IPS DF 6.9 (cell line): ENCODE results near the gene NEDD4L.

Experiments
- DNase-seq: peaks from one replicate; pipeline ENCODE4 v3.0.0-alpha.2; 2013; ENCODE audit warnings: low read depth, low spot score
- H3K27ac ChIP-seq: one replicate; pipeline ENCODE4 v1.5.1; 2013; ENCODE audit warnings: low read length, control low read depth
- H3K27me3 ChIP-seq: 2 replicates; pipeline ENCODE4 v1.6.1; 2013; ENCODE audit warnings: mild to moderate bottlenecking, low read length; ENCODE audit not compliant: control insufficient read depth, insufficient read depth
- H3K36me3 ChIP-seq: 2 replicates; pipeline ENCODE4 v1.6.1; 2013; ENCODE audit warnings: low read length; ENCODE audit not compliant: control insufficient read depth, insufficient read depth
- H3K4me1 ChIP-seq: 2 replicates; pipeline ENCODE4 v1.6.1; 2013; ENCODE audit warnings: low read length; ENCODE audit not compliant: control insufficient read depth, insufficient read depth
- H3K4me3 ChIP-seq: 2 replicates; pipeline ENCODE4 v1.5.1; 2013; ENCODE audit warnings: mild to moderate bottlenecking, low read length
- H3K9me3 ChIP-seq: 2 replicates; pipeline ENCODE4 v1.6.1; 2013; ENCODE audit warnings: low read length, inconsistent platforms; ENCODE audit not compliant: control insufficient read depth, insufficient read depth
- WGBS: extraction: QIAGEN DNeasy Blood & Tissue Kit; methylation state at CpG from one replicate; pipeline ENCODE4 v1.1.7; 2013; ENCODE audit warnings: mixed read lengths, missing lambda C conversion rate; ENCODE audit not compliant: insufficient read length, insufficient coverage; 5-methylcytosine and 5-hydroxymethylcytosine counted together

The NEDD4L gene

DNA sequence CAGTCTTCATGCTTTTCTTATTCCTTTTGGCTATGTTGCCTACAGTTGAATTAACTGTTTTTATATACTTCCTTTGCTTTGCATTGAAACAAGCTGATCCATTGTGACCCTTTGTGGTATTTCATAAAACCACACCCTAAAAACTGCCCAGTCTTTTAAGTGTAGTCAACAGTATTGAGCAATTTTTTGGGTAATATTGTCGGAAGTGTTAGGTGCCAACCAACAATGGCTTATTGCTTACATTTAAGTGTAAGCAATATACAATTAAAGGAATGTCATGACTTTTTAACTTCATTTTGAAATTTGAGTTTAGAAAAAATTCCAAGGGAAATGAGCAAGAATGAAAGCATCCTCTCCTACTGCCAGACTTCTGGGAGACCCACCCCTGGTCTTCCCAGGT is 174.1 kb downstream of the NEDD4L start:
- Histone ChIP-seq H3K9me3 (no peaks in the 10 kb centered on the region), H3K27me3 (no peaks in the 10 kb centered on the region), H3K27ac (no peak overlapping the region), H3K4me3 (no peak overlapping the region), H3K4me1 (peaks cover 8% of the 10 kb centered on the region), H3K36me3 (no peaks in the 10 kb centered on the region)
- no CpG with 5 or more reads among the region's 1 CpG for WGBS
- no peak for DNase-seq

DNA sequence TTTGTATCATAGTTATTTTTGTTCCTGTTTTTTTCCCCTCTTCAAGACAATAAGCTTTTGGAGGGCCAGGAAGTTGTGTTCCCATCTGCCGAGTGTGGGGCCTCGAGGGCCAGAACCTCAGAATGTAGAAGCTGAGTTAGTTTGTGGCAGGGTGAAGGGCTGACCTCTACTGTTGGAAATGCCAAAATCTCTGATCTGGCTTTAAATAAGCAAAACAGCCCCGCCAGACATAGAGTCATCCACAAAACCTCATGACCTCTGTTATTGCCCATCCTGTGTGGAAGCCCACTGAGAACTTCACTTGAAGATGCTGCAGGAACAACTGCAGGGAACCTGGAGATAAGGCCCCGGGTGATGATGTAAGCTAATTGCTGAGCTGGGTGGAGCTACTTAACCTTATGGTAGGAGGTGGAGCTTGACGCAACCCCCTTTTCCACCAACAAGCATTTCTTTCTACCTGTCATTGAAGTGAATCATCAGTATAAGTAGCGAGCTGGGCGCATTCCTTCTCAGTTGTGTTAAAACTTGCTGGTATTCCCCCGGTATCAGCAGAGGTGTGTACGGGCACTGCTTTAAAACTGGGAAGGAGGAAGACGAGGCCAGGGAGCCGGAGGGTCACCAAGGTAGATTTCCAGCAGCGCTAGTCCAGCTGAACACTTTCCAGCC is 177.2 kb downstream of the NEDD4L start:
- no peak for DNase-seq
- Histone ChIP-seq H3K4me1 (peaks cover 8% of the 10 kb centered on the region), H3K36me3 (no peaks in the 10 kb centered on the region), H3K9me3 (no peaks in the 10 kb centered on the region), H3K27ac (no peak overlapping the region), H3K27me3 (no peaks in the 10 kb centered on the region), H3K4me3 (no peak overlapping the region)
- no CpG with 5 or more reads among the region's 12 CpGs for WGBS

DNA sequence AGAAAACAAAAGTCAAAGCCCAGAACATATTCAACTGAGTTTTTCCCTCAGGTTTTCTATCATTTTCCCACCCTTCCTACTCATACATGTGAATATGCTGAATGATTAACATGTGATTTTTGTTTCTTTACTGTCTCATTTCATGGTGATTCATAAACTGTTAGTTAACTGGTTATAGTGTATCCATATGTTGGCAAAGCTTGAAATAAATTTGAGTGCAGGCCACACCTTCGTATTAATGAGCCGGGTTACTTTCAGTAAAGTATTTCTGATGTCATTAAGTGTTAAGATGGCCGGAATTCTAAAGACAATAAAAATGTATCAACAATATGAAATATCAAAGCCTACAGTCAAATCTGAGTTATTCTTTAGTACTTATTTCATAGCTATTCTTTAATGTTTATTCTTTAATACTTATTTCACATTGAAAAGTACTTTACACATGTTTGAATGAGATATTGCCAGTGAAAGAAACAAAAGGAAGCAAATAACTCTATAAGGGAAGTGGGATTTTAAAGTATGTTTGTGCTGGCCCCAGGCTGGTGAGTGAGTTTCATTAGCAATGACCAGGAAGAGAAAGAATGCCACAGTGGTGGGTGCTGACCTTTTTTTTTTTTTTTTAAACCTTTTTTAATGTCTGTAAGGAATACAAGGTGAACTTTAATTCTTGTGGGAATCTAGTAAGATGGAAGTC is 178.6 kb downstream of the NEDD4L start:
- no CpG with 5 or more reads among the region's 3 CpGs for WGBS
- no peak for DNase-seq
- Histone ChIP-seq H3K36me3 (no peaks in the 10 kb centered on the region), H3K27me3 (no peaks in the 10 kb centered on the region), H3K4me1 (peaks cover 8% of the 10 kb centered on the region), H3K4me3 (no peak overlapping the region), H3K27ac (no peak overlapping the region), H3K9me3 (no peaks in the 10 kb centered on the region)

DNA sequence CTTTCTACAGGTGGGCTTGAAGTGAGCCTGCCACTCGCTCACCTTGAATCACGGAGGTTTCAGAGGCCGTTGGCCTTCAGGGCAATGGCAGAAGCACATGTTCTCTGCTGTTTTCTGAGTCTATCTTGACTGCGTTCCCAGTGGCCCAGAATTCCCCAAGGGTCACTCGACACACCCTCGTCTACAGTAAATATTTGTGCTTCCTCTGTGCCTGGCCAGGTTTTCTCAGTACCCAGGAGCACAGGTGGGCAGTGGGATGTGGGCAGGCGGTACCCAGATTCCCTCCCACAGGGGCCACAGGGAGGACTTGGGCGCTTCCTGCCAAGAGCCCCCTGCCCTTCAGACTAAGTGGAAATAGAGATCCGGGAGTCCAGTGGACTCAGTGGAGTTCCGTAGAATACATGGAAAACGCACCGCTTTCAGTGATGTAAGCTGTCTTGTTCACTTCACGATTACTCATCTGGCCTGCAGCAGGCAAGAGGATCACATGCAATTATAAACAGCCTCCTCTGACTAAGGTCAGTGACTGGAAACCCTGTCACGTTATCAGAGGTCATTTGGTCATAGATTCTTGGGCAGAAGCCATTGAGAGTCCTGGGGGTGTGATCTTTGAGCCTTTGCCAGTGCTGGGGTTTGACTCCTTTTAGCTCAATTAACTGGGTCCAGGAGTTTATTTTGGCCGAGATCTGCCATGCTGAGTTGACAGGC is 179.8 kb downstream of the NEDD4L start:
- H3K4me1 ChIP-seq, result peaks cover 17% of the 10 kb centered on the region
- no peaks in the 10 kb centered on the region for H3K9me3 ChIP-seq
- no CpG with 5 or more reads among the region's 15 CpGs for WGBS
- no peak overlapping the region for H3K27ac ChIP-seq
- no peak overlapping the region for H3K4me3 ChIP-seq
- no peak for DNase-seq
- H3K36me3 ChIP-seq, result no peaks in the 10 kb centered on the region
- no peaks in the 10 kb centered on the region for H3K27me3 ChIP-seq

DNA sequence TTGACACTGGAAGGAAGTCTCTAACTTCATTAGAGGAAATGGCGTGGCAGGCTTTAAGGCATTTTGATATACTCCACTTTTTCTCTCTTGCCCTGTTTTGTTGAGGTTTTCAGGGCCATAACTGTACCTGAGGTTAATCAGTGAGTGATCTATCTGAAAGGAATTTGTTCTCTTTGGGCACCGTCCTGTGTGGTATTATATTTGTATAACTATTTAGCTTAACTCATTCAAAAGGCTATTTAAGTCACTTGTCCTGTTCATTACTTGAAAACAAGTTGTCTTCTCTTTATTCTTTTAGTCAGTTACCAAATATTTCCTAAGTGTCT is 180.4 kb downstream of the NEDD4L start:
- H3K27ac ChIP-seq, result no peak overlapping the region
- H3K4me1 ChIP-seq, result peaks cover 19% of the 10 kb centered on the region
- H3K9me3 ChIP-seq, result no peaks in the 10 kb centered on the region
- WGBS, result no CpG with 5 or more reads among the region's 2 CpGs
- no peak overlapping the region for H3K4me3 ChIP-seq
- no peak for DNase-seq
- no peaks in the 10 kb centered on the region for H3K27me3 ChIP-seq
- H3K36me3 ChIP-seq, result no peaks in the 10 kb centered on the region

DNA sequence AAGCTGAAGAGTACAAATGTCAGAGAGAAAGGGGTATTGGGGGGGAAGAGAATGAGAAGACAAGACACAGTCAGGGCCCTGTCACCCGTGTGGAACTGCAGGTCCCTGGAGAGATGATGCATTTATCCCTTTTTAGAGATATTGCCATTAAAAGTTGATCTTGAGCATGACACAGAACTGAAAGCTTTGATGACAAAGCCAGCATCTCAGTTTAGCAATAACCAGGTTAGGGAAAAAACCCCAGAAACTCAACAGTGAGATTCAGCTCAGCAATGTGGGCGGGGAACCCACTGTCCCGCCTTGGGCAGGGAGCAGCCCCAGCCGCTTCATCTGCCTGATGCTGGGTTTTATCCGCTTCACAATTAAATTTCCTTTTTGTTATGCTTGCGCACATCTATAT is 181.1 kb downstream of the NEDD4L start:
- H3K27ac ChIP-seq, result no peak overlapping the region

DNA sequence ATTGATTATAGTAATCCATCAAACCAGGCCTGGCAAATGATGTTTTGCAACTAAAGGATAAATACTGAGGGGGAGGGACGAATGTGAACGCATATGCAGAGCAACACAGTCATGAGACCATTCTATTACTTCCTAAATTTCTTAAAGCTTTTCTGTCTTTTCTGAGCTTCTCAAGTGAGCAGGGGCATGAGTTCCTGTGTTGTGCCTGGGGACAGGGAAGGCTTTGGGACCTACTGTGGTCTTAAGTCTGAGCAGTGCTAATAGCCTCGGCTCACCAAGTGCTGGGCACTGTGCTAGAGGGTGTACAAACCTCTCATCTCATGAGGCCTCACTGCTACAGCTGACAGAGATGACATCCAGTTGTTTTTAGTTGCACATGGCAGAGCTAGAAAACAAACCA is 182.4 kb downstream of the NEDD4L start:
- no CpG with 5 or more reads among the region's 3 CpGs for WGBS
- Histone ChIP-seq H3K4me1 (peaks cover 12% of the 10 kb centered on the region), H3K27me3 (no peaks in the 10 kb centered on the region)

More for the DNA sequence above, 181.1 kb downstream of the NEDD4L start:
- Histone ChIP-seq H3K27me3 (no peaks in the 10 kb centered on the region), H3K4me3 (no peak overlapping the region), H3K4me1 (peaks cover 19% of the 10 kb centered on the region), H3K9me3 (no peaks in the 10 kb centered on the region), H3K36me3 (no peaks in the 10 kb centered on the region)
- DNase-seq, result no peak
- whole genome bisulfite sequencing, result no CpG with 5 or more reads among the region's 6 CpGs

DNA sequence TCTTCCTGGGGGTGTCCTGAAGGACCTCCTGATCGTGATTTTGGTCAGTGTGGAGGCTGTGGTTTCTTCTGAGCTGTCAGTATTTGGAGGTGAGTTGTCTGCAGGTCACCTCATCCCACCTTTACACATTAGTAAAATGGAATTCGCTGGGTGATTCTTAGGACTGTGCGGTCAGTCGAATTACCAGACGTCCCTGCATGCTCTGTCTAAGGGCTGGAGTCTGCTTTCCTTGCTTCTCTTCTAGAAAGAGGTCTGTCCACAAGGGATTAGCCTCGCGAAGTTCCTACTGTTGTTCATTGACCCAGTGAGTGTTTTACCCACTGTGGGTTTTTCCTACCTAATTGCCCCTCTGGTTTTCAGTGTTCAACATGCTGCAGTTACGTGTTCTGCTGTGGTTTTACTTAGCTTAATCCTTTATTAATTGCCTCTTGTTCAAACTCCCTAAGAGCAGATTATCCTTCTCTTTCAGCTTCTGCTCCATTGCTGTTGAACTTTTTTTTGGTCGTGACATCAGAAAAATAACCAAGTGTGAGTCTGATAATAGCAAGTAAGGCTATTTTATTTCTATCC is 183.4 kb downstream of the NEDD4L start:
- H3K27me3 ChIP-seq, result no peaks in the 10 kb centered on the region
- peaks cover 12% of the 10 kb centered on the region for H3K4me1 ChIP-seq
- no peak overlapping the region for H3K27ac ChIP-seq
- no peaks in the 10 kb centered on the region for H3K9me3 ChIP-seq
- DNase-seq, result no peak
- H3K36me3 ChIP-seq, result no peaks in the 10 kb centered on the region
- no CpG with 5 or more reads among the region's 9 CpGs for WGBS
- no peak overlapping the region for H3K4me3 ChIP-seq

More for the DNA sequence above, 182.4 kb downstream of the NEDD4L start:
- DNase-seq, result no peak
- no peak overlapping the region for H3K27ac ChIP-seq
- H3K9me3 ChIP-seq, result no peaks in the 10 kb centered on the region
- H3K4me3 ChIP-seq, result no peak overlapping the region
- no peaks in the 10 kb centered on the region for H3K36me3 ChIP-seq

DNA sequence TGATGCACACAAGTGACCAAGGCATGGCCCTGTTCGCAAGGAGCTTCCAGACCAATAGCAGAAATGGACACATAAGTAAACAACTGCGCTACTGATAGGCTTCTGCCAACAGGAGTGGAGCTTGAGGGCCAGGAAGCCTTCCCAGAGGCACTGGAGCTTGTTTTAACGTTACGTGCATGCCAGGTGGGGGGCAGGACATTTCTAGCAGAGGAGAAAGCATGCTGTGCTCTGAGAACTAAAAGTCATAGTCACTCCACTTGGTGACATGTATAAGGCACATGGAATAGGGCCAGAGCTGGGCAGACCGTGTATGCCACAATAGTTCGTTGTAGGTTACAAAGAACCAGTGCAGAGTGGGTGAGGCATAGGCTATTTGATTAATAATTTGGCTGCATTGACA is 184.2 kb downstream of the NEDD4L start:
- WGBS, result no CpG with 5 or more reads among the region's 6 CpGs
- H3K4me1 ChIP-seq, result peaks cover 12% of the 10 kb centered on the region

DNA sequence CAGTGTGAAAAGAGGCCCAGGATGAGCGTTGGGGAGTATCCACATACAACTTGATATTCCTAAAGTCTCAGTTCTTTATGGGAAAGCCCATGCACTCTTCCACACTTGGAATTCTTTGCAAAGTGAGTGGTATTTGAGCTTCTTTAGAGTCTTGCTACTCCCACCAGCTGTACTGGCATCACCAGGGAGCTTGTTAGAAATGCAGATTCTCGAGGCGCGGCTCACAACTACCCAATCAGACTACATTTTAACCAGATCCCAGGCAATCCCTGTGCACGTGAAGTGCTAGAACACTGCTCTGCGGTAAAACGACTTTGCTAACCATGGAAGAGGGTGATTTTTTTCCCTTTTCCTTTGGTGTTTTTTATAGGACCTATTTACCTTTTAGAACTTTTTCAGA is 184.7 kb downstream of the NEDD4L start:
- no peak overlapping the region for H3K27ac ChIP-seq
- no peak overlapping the region for H3K4me3 ChIP-seq
- no peak for DNase-seq

More for the DNA sequence above, 184.2 kb downstream of the NEDD4L start:
- Histone ChIP-seq H3K4me3 (no peak overlapping the region), H3K27me3 (no peaks in the 10 kb centered on the region), H3K9me3 (no peaks in the 10 kb centered on the region), H3K36me3 (no peaks in the 10 kb centered on the region), H3K27ac (no peak overlapping the region)
- DNase-seq, result no peak

More for the DNA sequence above, 184.7 kb downstream of the NEDD4L start:
- WGBS, result no CpG with 5 or more reads among the region's 7 CpGs
- H3K36me3 ChIP-seq, result no peaks in the 10 kb centered on the region
- no peaks in the 10 kb centered on the region for H3K9me3 ChIP-seq
- H3K4me1 ChIP-seq, result peaks cover 10% of the 10 kb centered on the region
- no peaks in the 10 kb centered on the region for H3K27me3 ChIP-seq
